ENCODE data around the gene GTF3C2.

GRCh38 chr2:27376866-27377617 is 20.5 kb upstream of the GTF3C2 start:
- TF ChIP-seq POLR2A (IDR thresholded peaks at IDR 0.05) = no peak
- TF ChIP-seq, protein P1, sequence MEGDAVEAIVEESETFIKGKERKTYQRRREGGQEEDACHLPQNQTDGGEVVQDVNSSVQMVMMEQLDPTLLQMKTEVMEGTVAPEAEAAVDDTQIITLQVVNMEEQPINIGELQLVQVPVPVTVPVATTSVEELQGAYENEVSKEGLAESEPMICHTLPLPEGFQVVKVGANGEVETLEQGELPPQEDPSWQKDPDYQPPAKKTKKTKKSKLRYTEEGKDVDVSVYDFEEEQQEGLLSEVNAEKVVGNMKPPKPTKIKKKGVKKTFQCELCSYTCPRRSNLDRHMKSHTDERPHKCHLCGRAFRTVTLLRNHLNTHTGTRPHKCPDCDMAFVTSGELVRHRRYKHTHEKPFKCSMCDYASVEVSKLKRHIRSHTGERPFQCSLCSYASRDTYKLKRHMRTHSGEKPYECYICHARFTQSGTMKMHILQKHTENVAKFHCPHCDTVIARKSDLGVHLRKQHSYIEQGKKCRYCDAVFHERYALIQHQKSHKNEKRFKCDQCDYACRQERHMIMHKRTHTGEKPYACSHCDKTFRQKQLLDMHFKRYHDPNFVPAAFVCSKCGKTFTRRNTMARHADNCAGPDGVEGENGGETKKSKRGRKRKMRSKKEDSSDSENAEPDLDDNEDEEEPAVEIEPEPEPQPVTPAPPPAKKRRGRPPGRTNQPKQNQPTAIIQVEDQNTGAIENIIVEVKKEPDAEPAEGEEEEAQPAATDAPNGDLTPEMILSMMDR (IDR thresholded peaks at IDR 0.05) = no peak

Data from adrenal gland (tissue), 5 donors.